HG03558 (cell line): ENCODE measurements around the gene CTDSP1.

Experiments
- ATAC-seq: cut with Tn5 transposase; IDR thresholded peaks from one replicate; pipeline ENCODE4 v1.9.1; 2021; ENCODE audit warnings: moderate number of reproducible peaks; ENCODE audit not compliant: unreplicated experiment; ENCODE audit errors: extremely low read depth

The CTDSP1 gene

DNA sequence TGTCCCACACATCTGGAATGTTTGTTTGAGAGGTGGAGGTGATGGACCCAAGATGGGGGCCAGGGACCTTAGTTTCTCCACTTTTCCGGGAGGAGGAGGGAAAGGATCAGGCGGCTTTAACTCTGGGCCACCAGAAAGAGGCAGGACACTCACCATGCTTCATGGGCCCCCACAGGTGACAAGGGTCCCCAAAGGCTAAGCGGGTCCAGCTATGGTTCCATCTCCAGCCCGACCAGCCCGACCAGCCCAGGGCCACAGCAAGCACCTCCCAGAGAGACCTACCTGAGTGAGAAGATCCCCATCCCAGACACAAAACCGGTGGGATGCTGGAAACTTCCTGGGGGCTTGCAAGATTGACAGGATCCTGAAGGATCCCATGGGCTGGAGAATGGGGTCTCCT lies 16.9 kb upstream of the CTDSP1 start:
- no peak for ATAC-seq

DNA sequence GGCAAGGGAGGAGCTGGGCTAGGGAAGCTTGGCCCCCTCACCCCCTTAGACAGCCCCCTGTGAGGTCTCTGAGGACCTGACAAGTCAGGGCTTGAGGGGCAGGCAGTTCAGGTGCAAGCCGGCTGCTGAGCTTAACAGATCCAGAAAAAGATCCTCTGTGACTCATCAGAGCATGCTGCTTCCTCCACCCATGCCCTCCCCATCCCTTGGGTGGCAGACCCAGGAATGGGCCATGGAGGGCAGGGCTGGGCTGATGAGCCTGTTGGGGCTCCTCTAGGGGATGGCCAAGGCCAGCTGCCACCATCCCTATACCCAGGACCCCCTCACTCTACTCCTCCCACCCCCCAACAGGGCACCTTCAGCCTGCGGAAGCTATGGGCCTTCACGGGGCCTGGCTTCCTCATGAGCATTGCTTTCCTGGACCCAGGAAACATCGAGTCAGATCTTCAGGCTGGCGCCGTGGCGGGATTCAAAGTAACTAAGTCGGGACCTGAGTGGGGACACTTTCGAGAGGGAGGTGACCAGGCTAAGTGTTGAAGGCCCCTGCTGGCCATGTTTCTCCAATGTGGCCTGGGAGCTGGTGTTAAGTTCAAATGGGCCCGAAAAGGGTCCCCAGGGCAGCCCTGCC lies 15.7 kb upstream of the CTDSP1 start:
- ATAC-seq = no peak

DNA sequence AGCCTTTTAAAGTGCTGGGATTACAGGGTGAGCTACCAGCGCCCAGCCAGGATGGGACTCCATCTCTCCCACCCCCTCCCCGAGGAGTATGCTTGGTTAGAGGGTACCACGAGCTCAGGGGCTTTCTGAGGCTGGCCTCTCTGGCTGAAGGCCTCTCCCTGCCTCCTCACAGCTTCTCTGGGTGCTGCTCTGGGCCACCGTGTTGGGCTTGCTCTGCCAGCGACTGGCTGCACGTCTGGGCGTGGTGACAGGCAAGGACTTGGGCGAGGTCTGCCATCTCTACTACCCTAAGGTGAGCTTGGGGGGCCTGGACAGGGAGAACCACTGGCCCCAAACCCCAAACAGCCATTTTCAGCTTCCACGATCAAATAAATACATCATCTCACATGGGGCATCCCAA lies 14.7 kb upstream of the CTDSP1 start:
- no peak for ATAC-seq

DNA sequence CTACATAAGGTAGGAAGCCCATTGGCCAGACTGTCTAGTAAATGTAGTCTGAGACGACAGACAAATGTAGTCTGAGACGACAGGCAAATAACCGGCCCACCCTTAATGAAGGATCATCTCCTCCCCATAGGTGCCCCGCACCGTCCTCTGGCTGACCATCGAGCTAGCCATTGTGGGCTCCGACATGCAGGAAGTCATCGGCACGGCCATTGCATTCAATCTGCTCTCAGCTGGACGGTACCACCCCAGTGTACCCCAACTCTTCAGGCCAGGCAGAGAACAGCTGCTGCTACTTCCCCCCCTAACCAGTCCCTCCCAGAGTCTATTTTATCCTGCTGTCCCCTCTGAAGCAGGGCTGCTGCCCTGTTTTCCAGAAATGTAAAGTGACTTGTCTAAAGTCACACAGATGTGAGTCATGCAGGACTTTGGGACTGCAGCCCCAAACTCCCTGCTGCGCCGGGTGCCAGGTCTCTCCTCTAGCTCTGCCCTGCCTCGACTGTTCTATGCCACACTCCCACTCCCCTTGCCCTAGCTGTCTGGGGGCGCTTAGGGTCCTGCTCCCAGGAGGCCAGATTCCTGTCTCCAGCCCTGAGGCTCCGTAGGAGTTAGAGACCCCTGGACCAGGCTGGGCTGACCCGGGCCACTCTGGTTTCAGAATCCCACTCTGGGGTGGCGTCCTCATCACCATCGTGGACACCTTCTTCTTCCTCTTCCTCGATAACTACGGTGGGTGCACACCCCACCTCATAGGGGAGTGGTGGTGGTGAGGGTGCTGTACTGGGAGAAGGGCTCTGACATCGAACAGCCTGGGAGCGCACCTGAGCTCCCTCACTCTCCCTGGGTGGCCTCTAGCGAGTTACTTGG lies 12.9 kb upstream of the CTDSP1 start:
- ATAC-seq = no peak

DNA sequence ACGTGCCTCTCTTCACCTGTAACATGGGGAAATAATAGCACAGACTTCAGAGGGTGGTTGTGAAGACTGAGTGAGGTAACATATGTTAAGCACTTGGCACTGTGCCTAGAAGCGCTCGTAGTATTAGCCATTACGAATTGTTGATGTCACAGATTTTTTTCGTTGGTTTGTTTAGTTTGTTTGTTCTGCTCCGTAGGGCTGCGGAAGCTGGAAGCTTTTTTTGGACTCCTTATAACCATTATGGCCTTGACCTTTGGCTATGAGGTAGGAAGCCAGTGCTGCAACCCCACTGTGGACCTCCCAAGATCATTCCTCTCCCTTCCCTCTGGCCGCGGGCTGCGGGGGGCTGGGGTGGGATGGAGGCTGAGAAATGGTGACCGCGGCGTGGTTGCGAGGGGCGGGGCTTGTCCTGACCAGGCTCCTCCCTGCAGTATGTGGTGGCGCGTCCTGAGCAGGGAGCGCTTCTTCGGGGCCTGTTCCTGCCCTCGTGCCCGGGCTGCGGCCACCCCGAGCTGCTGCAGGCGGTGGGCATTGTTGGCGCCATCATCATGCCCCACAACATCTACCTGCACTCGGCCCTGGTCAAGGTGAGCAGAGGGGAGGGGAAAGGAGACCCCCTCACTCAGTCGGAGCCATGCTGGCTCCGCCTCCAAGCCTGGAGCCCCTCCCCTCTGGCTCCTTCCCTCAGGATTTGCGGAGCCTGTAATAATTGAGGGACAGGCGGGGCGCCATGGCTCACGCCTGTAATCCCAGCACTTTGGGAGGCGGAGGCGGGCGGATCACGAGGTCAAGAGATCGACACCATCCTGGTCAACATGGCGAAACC lies 12.1 kb upstream of the CTDSP1 start:
- ATAC-seq = no peak

DNA sequence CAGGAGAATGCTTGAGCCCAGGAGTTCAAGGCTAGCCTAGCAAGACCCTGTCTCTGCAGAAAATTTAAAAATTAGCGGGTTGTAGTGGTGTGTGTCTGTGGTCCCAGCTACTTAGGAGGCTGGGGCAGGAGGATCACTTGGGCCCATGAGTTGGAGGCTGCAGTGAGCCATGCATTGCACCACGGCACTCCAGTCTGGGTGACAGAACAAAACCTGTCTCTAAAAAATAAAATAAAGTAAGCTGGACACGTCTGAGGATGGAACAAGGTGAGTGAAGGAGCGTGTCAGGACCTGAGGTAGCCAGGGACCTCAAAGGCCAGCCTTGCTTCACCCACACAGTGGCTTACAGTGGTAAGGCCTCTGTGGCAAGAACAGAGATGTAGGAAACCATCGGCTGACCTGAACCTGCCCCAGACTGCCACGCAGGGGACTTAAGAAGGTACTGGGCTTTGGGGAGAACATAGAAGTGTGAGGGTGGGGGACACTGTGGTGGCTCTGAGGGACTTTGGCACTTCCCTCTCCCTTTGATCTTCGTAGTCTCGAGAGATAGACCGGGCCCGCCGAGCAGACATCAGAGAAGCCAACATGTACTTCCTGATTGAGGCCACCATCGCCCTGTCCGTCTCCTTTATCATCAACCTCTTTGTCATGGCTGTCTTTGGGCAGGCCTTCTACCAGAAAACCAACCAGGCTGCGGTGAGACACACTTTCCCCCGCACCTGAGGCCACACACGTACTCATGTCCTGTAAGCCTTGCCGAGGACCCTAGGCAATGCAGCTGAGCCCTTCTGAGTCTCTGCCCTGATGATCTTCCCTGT lies 10.1 kb upstream of the CTDSP1 start:
- ATAC-seq = no peak

DNA sequence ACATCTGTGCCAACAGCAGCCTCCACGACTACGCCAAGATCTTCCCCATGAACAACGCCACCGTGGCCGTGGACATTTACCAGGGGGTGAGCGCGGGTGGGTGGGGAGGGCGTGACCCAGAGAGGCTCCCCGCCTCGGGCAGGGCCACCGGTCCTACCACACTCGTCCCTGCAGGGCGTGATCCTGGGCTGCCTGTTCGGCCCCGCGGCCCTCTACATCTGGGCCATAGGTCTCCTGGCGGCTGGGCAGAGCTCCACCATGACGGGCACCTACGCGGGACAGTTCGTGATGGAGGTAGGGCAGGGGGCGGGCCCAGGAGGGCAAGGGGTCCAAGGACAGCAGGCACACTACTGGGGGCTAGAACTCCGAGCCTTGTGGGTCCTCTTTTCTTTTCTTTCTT lies 8.5 kb upstream of the CTDSP1 start:
- no peak for ATAC-seq

DNA sequence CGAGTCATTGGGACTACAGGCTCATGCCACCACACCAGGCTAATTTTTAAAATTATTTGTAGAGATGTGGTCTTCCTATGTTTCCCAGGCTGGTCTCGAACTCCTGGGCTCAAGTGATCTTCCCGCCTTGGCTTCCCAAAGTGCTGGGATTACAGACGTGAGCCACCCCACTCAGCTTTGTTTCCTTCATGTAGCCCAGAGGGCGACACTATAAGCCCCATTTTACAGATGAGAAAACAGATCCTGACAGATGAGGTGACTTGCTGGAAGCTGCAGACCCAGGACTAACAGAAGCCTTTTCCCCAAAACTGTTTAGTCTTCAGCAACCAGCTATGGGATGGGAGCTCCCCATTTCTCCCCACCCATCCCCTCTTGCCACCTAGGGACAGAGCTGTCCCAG lies 7.2 kb upstream of the CTDSP1 start:
- no peak for ATAC-seq

DNA sequence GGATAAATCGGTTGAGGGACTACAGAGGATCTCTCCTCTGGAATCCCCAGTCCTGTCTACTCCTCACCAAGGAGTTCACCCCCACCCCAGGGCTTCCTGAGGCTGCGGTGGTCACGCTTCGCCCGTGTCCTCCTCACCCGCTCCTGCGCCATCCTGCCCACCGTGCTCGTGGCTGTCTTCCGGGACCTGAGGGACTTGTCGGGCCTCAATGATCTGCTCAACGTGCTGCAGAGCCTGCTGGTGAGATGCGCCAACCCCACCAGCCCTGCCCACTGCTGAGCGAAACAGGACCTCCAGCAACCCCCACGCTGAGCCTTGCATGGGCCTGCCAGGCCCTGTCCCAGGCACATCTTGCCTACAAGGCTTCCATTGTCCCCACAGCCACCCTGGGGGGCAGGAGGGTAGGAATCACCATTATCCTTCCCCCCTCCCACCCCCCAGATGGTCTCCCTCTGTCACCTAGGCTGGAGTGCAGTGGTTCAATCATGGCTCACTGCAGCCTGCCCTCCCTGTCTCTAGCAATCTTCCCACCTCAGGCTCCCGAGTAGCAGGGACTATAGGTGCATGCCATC lies 6.7 kb upstream of the CTDSP1 start:
- no peak for ATAC-seq

DNA sequence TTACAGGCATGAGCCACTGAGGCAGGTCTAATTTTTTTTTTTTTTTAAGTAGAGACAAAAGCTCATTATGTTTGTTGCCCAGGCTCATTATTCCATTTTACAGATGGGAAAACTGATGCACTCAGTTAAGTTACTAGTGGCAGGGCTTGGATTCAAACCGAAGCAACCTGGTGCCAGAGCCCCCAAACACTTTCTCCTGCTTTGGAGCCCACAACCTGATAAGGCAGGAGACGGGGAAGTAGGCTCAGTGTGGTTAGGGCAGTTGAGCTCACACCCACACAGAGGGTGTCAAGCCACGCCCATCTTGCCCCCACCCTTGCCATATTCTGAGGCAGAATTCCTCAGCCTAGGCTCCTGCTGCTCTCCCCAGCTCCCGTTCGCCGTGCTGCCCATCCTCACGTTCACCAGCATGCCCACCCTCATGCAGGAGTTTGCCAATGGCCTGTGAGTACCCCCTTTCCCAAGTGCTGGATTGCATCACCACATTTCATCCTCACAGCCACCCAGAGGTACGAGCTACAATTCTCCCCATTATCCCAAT lies 5.8 kb upstream of the CTDSP1 start:
- ATAC-seq = no peak

DNA sequence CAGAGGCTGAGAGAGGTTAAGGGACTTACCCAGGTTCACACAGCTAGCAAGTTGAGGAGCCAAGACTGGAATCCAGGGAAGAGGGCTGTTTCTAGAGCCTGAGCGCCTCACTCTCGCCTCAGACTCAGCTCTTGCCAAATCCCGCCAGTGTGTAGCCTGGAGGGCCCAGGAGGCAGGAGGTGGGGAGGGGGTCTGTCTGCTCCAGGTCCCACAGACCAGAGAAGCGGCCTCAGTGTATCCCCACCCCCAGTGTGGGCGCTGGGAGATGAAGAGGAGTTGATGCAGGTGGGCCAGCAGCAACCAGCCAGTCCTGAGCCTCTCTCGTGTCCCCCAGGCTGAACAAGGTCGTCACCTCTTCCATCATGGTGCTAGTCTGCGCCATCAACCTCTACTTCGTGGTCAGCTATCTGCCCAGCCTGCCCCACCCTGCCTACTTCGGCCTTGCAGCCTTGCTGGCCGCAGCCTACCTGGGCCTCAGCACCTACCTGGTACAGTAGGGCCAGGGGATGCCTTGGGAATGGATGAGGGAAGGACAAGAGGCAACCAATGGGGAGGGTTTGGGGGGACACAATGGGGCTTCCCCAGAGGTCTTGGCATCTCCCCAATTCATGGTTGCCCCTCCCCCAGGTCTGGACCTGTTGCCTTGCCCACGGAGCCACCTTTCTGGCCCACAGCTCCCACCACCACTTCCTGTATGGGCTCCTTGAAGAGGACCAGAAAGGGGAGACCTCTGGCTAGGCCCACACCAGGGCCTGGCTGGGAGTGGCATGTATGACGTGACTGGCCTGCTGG lies 5.2 kb upstream of the CTDSP1 start:
- ATAC-seq = no peak

DNA sequence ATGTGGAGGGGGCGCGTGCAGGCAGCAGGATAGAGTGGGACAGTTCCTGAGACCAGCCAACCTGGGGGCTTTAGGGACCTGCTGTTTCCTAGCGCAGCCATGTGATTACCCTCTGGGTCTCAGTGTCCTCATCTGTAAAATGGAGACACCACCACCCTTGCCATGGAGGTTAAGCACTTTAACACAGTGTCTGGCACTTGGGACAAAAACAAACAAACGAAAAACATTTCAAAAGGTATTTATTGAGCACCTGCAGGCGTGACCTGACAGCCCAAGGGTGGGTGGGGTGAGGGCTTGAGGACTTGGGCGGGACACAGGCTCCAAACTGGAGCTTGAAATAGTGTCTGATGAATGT lies 4.6 kb upstream of the CTDSP1 start:
- ATAC-seq = no peak

DNA sequence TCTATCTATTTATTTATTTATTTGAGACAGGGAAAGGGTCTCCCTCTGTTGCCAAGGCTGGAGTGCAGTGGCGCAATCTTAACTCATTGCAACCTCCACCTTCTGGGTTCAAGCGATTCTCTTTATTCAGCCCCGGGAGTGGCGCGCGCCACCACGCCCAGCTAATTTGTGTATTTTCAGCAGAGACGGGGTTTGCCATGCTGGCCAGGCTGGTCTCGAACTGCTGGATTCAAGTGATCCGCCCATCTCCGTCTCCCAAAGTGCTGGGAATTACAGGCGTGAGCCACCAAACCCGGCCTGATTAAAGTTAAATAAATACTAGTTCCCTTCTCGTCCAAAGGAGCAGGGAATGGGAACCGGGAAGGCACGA lies 4.2 kb upstream of the CTDSP1 start:
- ATAC-seq = no peak

DNA sequence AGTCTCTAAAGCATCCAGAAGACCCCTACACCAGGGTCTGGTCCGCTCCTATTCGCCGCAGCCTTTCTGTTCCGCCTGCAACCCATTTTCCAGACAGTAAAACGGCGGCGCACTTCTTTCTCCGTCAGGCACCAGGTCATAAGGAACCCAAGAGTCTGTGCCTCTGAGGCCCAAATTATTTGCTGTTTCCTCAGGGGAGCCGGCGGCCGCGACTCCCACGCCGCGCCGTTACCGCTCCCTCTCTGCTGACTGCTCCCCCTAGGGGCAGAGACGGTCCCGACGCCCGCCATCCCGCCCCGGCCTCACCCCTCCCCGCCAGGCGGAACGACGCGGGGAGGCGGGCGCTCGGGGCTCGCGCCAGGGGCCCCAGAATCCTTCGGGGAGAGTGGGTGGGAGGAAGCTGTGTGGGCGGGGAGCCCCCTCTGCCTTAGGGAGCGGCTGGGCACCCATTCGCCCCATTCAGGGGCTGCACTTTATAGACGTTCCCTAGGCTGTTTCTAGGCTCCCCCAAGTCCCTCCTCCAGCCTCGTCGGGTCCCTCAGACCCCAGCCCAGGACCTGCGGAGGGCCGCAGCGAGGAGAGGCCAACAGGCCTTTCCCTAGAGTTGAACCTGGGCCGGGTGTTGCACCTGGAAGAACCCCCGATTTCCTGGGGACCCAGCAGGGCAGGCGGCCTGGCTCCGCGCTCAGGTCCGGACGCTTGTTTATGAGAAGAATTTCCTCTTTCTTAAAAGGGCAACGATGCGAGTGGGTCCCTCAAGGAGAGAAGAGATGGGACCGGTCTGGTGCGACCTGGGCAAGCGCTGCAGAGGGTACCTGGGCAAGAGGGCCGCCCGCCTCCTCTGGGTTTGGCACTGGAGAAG lies 3.6 kb upstream of the CTDSP1 start:
- ATAC-seq = peak; percentile 43

DNA sequence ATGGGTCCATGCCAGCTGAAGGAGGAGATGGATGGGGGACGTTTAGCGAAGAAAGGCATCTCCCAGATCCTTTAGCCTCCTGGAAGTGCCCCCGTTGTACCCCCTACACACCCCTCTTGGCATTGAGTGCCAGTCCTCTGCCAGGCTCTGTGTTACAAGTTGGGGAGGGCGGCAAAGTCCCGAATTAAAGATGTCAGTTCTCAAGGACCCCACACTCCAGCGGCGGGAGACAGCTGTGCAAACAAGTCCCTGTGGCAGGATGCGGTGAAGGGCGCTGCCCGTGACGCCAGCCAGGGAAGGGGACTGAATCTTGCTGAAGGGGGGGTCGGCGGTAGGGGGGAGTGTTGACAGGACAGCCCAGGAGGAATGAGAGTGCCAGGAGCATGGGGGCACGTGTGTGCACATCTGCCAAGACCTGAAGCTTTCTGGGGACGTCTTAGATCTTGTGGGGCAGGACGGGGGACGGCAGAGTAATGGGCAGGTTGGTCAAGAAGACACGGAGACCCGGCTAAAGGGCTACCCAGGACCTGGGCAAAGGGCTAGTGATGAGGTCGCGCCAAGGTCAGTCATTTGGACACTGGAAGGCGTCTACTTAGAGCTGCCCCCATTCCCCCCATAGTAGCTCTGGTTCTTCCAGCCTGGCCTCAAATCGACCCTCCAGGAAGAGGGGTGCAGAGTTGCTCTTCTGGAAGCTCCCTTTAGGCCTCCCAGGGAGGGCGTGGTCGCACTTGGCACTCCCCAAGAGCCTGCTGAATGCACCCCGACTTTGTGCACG lies 2.8 kb upstream of the CTDSP1 start:
- ATAC-seq = no peak

DNA sequence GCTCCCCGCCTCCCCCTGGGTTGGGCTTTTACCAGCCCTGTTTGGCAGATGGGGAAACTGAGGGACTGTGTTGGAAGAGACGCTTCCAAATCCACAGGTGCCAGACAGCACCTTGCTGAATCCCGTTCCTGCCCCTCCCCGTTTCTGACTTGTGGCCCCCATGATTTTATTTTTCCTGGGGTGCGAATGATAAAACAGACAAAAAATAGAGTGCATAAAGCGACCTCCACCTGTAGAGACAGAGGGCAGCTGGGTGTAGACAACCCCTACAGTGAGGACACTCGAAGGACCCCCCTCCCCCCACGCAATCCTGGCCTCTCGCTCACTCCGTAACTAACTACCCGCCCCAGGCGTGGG lies 2.2 kb upstream of the CTDSP1 start:
- ATAC-seq = no peak

DNA sequence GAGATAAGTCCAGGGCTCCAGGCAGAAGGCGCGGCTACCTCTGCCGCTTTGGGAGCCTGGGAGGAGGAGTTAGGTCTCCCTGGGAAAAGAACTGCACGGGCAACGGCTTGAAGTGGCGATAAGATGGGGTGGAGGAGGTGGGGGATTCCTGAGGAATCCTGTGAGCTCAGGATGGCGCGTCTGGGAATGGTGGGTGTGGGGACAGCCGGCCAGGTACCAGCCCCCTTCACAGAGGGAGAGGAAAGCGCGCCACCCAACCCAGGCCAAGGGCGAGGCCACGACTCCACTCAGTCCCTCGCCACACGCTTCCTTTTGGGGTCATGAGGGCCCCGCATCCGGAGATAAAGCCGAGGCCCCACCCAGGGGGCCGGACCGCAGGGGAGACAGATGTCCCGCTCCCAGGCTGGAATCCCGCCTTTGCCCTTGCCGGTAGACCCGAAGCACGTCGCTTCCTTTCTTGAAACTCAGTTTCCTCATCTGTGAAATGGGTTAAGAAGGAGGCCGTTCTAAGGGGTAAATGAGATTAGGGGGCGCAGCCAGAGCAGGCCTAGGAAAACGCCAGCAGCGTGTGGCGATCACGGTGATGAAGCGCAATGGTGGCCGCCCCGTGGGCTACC lies 1.7 kb upstream of the CTDSP1 start:
- ATAC-seq = no peak
